ENCODE data around the gene MINAR1.
"Not testable (repeated sequence)": the region's sequence is repeated elsewhere in the genome, so short reads cannot be mapped to it uniquely, and the experiment has no call there.

The MINAR1 gene, protein sequence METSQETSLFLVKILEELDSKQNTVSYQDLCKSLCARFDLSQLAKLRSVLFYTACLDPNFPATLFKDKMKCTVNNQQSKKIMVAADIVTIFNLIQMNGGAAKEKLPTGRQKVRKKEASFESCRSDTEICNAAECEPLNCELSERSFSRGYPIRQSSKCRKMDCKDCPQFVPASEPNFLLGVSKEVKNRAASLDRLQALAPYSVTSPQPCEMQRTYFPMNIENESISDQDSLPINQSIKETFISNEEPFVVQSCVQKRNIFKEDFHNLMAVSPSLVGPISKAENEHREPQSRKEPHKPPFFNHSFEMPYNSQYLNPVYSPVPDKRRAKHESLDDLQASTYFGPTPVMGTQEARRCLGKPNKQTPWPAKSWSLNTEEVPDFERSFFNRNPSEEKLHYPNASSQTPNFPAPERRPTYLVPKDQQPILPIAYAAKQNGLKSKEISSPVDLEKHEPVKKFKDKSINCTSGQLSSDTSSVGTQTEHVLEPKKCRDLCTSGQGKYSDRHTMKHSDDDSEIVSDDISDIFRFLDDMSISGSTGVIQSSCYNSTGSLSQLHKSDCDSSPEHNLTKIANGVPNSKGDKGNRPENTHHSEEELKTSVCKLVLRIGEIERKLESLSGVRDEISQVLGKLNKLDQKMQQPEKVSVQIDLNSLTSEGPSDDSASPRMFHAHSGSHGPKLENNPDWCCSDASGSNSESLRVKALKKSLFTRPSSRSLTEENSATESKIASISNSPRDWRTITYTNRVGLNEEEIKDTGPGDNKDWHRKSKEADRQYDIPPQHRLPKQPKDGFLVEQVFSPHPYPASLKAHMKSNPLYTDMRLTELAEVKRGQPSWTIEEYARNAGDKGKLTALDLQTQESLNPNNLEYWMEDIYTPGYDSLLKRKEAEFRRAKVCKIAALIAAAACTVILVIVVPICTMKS

DNA sequence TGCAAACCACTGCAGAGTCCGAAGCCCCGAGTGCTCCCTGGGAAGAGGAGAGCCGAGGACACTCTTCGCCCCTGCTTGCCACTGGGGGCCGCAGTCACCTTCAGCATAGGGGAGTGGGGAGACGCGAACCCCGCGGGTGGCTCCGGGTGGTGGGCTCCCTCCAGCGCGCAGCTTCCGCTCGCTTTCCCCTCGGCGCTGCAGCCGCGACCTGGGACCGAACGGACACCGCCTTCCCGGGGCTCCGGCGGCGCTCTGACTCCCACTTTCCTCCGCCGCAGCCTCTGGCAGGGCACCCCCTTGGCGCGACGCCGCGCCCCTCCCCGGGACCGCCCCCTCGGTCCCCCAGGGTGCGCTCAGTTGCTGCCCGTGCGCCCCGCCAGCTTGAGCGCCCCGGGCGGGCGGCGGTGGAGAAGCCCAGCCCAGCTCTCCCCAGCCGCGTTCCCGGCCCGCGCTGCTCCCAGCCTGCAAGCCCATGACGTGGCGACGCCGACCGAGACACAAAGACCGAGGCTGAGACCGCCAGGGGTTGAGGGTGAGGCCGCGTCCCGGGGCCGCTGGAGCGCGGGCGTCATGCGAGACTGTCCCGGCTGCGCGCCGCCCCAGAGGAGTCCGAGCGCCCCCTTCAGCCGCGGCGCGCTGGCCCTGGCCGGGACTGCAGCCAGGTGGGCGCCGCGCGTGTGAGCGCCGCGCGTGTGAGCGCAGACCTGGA, at the start of gene MINAR1:
MINAR1 (plus strand) TSS at position 701 of the 709 bp plus-strand sequence. CDS start 23,812 bp downstream, outside the sequence.
- peak in 4 of 56 donors; percentile 13 to 50 (median 22) for DNase-seq

DNA sequence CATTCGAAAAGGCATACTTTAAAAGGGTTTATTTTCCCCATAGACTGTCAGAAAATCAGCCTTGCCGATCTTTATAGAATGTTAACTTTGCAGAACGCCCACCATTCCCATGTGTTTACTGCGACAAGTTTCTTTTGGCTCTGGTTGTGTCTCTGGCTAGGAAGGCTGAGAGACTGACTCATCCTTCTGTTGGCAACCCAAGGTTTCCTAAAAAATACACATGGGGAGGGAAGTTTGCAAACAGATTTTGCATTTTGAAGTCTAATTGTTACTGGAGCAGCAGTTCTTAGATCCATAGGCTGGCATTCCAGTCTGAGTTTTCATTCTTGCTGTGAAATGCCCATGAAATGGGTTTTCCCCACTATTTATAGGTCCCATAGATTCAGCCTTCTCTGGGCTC, 37.9 kb upstream of the MINAR1 start:
- no peak for DNase-seq

DNA sequence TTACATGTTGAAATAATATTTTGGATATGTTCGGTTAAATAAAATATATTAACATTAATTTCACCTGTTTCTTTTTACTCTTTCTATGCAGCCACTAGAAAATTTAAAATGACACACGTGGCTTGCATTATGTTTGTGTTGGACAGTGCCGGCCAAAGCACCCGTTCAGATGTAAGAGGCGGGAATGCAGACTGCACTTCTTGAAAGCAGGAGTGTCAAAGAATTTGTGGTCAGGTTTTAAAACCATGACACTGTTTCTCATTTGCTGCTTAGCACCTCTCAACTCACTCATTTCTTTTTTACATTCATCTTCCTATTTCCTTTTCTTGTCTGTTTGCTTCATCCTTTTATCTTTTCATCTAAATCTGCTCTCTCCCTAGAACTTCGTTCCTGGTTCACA, 35.3 kb upstream of the MINAR1 start:
- DNase-seq = no peak

DNA sequence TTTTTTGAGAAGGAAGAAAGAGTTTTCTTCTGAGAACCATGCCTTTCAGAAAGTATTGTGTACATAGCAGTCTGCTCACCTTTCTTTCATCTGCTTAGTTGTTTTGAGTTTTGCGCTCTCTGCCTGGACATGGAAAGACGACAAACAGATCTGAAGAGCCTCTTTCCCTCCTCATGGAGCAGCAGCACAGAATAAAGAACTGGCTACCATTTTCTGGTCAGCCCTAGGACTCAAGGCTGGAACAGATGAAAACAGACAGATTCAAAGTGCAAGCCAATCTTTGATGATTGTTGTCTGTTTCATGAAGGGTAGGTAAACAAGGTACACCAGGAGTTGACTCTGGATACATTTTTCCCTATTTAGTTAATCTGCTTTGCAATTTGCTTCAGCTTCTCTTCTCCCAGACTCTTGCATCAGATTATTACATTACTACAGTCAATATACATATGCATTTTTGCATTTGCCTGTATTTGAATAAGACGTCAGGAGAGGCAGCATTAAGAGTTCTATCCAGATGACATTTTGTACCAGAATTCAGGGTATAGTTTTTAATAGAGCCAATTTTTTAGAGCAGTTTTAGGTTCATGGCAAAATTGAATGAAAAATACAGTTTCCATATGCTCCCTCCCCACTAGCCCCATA, 34.7 kb upstream of the MINAR1 start:
- DNase-seq = no peak

DNA sequence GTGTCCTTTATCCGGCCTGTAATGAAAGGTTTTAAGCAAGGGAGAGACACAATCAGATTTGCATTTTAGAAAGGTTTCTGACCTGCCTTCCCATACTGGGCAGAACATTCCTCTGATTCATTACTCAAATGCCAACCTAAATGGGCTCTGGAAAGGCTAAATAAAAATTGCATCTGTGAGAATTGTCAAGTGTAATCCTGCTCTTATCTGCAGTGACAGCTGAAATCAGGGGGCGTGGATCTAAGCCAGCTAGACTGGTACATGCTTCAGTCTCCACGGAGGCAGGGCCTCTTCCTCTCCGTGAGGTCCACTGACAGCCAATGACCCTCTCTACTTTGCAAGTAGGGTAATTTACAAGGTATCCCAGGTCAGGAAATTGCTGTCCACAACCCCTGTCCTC, 32.5 kb upstream of the MINAR1 start:
- DNase-seq = no peak

DNA sequence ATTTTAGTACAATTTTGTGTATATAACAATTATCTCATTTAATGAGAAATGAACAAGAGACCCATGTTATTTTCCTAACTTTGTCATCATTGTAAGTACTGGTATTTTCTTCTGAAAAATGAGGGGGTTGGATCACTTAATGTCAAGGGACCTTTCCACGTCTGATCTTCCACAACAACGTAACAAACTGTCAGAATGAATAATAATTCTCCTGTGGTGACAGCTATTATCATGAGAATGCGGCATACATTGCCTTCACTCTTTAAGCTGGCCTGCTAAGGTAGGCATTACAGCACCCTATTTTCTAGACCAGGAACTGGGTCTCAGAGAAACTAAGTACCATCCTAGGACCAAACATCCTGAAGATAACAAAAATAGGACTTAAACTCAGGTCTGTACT, 31.5 kb upstream of the MINAR1 start:
- no peak for DNase-seq

DNA sequence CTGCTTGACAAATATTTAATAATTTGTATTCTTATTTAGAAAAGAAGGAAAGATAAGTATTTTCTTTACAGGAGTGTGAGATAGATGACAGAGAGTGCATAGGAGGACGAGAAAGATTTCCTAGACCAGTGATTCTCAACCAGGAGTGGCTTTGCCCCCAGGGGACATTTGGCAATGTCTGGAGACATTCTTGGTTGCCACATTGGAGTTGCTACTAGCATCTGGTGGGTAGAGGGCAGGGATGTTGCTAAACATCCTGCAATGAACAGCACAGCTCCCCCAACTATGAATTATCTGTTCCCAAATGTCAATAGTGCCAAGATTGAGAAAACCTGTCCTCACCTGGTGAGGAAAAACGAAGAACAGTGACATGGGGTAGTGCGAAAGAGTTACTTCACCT, 30.8 kb upstream of the MINAR1 start:
- no peak for DNase-seq

DNA sequence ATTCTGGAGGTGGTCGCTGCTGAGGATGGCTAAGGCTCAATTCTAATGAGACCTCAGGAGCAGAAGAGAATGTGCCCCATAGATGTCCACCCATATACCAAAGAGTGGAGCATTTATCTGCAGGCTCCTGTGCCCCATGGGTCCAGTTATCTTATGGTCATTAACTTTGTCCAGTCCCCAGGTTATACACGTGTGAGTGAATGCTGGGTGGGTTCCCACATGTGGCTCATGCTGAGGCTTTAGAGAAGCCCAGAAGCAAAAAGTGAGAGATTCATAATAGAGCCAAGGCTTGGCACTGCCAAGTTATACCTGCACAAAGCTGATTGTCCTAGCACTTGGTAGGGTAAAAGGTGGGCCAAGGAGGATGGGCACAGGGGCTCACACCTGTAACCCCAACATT, 30.0 kb upstream of the MINAR1 start:
- no peak for DNase-seq

DNA sequence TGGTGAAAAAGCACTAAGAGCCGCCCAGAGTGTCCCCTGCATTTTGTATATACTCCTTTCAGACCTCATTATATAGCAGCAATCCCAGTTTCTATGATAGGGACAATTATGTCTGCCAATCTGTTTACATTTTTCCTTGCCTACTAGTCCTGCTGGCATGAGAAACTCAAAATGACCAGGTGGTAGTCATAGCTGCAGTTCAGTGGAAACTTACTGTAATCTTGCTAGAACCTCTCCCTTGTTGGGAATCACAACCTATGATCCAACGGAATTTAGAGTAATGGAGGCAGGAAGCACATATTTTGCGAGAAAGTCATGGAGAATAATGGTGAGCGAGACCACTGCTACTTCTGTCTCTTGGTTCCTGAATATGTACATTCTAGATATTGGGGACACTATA, 28.6 kb upstream of the MINAR1 start:
- DNase-seq = no peak

DNA sequence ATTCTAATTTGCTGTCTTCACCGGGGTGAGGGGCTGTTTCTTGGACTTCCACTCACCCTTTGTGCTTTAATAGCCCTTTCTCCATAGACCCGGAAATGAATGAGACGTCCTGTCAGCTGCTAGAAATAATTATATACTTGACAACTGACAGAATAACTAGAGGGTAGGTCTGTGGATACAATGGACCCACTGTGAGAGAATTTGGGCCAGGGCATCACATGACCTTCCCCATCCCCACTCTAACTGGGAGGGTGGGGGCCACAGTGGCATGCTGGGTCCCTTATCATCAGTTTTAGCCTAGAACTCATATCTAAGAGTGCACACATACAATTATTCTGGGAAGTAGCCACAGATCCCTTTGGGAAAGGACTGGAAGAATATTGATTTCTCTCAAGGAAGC, 25.9 kb upstream of the MINAR1 start:
- peak in 2 of 56 donors; percentile 2 to 3 for DNase-seq

DNA sequence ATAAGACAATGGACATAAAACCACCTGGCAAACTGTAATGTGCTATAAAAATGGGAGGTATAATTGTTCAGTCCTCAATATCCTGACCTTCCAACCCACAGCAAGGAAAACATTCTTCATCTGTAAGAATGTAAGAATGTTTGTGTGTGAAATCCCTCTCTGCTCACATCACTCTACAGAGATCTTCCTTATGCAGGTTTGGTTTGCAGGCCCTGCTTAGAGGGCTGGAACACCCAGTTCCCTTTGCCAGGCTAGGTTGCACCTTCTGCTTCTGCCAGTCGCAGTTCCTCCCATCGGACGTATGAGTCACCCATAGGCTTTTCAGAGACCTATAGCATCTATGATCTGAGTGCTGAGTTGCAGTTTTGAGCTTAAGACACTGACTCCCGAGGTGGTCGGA, 24.1 kb upstream of the MINAR1 start:
- no peak for DNase-seq

DNA sequence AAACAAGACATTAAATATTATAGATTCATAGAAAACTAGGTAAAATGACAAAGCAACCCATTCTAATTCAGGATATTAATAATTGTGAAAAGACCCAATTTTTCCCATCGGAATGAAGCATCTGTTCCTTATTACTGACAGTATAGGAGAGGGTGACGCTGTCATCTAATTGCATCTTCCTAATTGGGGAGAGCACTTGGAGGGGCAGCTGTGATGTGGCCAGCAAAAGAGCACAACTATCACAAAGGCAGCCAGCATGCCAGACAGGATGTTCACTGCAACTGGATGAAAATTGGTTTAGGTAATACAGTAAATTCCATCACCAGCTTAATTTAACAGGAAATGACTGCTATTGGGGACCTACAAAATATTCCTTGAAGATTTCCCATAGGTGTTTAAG, 21.9 kb upstream of the MINAR1 start:
- DNase-seq = no peak

DNA sequence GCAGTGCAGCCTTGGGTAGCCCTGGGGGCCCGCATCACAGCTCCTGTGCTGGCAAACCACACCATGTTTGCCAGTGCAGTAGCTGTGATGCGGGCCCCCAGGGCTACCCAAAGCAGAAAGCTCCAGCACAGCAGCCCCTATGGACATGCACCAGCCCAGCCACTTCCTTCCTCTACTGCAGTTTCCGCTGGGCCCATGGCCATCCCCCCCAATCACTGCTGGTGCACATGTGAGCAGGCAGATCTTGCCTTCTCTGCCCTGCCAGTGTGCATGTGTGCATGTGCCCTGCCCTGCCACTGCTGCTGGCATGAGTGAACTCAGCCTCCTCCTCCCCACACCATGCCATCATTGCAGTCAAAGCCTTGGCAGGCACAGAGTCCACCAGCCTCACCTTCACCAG, 20.1 kb upstream of the MINAR1 start:
- DNase-seq = no peak

DNA sequence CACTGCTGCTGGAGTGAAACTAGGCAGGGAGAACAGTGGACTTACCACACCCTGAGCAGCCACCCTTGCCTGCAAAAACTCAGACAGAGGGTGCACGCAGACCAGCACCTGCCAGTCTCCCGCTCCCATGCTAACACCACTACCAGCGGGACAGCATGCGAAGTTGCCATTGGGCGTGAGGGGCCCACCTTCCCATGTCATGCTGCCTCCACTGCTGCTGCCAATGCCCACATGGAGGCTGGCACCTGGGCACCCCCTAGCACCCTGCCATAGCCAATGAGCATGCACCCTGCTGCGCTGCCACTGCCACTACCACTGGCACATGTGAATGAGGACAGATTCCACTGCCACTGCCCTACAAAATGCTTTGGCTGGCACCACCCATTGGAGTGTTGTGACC, 19.7 kb upstream of the MINAR1 start:
- no peak for DNase-seq

DNA sequence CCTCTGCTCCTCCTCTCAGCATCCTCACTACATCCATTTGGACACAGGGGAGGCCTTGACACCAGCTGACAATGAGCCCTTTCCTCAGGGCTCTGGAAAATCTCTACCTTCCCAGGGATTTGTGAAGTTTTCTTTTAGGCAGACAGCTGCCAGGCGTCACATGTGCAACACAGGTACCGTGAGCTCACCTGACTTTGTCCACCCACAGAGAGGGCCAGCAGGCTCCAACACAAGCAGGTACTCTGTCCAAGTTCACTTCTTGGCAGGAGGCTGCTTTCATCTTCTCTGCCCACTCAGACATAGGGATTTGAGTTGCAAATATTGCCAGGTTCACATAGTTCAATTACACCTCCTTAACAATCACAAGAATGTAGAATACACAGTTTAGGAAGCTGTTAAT, 15.3 kb upstream of the MINAR1 start:
- DNase-seq = no peak

DNA sequence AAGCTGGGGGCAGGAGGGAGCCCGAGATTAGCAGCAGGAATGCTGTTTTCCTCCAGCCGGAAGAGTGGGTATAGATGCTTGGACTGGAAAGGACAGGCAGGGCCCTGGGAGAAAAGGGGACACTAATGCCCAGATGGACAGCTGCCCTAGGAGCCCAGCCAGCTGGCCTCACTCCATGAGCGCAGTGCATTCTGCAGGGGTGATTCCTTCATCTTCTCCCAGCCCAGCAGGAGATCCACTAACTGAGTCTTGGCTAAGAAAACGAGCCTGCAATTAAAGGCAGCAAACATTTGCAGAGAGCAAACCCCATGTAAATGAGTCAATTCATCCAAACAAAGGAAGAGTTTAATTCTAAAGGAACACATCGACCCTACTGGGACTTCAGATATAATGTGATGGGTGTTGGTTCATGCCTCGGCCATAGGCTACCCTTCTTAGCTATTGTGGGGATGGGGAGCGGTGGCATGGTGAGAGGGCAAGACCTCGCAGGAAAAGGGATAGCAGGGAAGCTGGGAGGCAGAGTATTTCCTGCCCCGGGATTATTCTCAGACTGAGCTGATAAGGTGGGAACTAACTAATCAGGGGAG, 13.3 kb upstream of the MINAR1 start:
- DNase-seq = peak in 22 of 56 donors; percentile 2 to 51 (median 17)

DNA sequence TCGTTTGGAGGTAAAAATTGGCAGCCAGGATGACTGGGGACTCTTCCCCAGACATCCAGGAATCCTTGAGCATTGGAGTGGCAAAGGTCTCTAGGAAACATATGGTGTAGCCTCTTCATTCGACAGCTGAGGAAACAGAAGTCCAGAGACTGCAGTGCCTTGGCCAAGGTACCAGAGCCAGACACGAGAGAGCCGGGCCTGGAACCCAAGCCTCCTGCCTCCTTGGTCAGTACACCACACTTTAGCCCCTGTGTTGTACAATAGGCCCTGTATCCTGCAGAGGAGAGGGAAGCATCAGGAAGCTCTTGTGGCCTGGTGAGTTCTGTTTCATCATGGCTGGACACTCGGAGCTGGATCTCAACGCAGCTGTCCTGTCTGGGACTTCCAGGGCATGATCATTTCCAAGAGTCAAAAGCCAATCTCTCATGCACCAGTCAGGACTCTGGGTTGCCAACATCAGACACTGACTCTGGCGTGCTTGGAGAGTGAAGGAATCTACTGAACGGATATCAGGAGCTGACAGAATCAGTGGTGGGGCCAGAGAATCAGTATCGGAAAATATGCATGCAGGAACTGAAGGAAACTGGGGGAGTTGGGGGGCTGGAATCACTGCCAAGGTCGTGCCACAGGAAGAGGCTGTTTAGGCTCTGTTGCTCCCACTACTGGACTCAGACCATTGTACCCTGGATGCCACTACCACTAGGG, 6.4 kb upstream of the MINAR1 start:
- no peak for DNase-seq

DNA sequence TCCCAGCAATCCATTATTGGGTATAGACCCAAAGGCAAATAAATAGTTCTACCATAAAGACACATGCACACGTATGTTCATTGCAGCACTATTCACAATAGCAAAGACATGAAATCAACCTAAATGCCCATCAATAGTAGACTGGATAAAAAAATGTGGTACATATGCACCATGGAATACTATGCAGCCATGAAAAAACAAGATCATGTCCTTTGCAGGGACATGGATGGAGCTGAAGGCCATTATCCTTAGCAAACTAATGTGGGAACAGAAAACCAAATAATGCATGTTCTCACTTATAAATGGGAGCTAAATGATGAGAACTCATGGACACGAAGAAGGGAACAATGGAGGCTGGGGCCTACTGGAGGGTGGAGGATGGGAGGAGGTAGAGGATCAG, 5.2 kb upstream of the MINAR1 start:
- not testable (repeated sequence) for DNase-seq

DNA sequence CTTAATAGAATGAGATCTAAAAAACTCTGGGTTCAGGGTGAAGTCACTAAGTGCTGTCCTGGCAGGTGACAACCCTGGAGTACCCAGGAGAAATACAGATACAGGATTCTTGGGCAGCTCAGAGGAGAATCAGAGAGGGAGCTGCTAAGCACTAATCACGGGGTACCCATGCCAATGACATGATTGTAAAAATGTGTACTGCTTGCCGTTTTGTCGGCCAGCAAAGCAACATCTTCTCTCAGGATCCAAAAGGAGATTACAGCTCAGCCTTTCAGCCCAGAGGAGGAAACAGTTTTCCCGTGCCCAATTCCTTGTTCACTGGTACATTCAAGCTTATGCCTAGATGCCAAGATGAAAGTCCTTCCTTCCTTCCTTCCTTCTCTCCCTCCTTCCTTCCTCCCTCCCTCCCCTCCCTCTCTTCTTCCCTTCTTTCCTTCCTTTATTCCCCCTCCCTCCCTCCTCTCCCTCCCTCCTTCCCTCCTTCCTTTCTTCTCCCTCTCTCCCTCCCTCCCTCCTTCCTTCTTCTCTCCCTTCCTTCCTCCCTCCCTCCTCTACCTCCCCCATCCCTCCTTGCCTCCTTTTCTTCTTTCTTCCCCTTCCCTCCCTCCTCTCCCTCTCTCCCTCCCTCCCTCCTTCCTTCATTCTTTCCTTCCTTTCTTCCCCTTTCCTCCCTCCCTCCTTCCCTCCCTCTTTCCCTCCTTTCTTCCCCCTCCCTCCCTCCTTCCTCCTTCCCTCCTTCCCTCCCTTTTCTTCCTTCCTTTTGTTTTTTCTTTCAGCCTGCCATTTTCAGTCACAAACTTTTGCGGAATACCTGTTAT, 4.1 kb upstream of the MINAR1 start:
- no peak for DNase-seq
